PC-3 (cell line): ENCODE measurements around the gene TXNDC15.

ENCODE experiments used
- CTCF ChIP-seq: fragments of 300-600 bp; sonication (generic); conservative IDR thresholded peaks from 2 replicates; pipeline ENCODE4 v1.5.1; 2017; ENCODE audit warnings: antibody characterized with exemption, low read depth, mild to moderate bottlenecking, low read length
- EZH2 ChIP-seq: fragments of 300-600 bp; sonication (generic); IDR thresholded peaks from one replicate; pipeline ENCODE4 v1.6.1; 2017; ENCODE audit warnings: antibody characterized with exemption, mild to moderate bottlenecking, low read length; ENCODE audit not compliant: unreplicated experiment
- EZH2phosphoT487 ChIP-seq: fragments of 300-600 bp; sonication (generic); IDR thresholded peaks from 2 replicates; pipeline ENCODE4 v1.6.1; 2018; ENCODE audit warnings: mild to moderate bottlenecking, antibody characterized with exemption, low read length, borderline replicate concordance

DNA sequence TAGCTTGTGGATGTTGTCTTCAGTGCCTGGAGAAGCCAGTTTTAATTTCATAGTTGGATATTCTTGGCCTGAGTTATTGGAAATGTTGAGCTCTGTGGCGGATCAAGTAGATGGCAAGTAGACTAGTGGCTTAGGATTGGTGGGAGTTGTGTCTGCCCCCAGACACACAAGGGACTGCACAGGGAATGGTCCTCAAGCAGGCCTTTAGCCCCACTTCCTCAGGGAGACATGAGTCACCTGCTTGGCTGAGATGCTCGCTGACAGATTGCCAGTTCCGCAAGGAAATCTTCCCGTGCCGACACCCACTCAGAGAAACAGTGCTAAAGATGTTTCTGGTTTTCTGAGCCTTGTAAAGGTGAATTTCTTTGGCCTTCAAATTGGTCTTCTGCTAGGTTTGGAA lies 74.7 kb downstream of the TXNDC15 start:
- TF ChIP-seq CTCF (no peak), EZH2 (no peak), EZH2phosphoT487 (no peak)
